PC-3 (cell line): ENCODE results near the gene OR5K1. TPM values are rescaled to one million over a fixed set of nuclear protein-coding genes. Genes with fewer than 3 reads are reported as not detected.

ENCODE experiments used
- ATAC-seq: fragments of 200-7000 bp; cut with Tn5 transposase; 2 replicates; pipeline ENCODE4 v1.9.1; 2020; ENCODE audit warnings: mild to moderate bottlenecking, moderate library complexity
- BruUV-seq: library from RNA; stranded (reverse); fragments of 400-500 nt; replicated peaks from 2 replicates; lab custom pipeline; 2021; lab: Mats Ljungman, UMichigan
- CTCF ChIA-PET: fragments of 300-600 bp; sonication (Branson Sonifier 250); formaldehyde crosslinking; loops from one replicate; lab custom pipeline; 2022; ENCODE audit warnings: antibody characterized with exemption; lab: Charles Lee
- POLR2A ChIA-PET: fragments of 300-600 bp; sonication (Branson Sonifier 250); formaldehyde crosslinking; loops from one replicate; lab custom pipeline; 2022; ENCODE audit warnings: antibody characterized with exemption; ENCODE audit not compliant: unreplicated experiment; lab: Charles Lee
- DNase-seq: peaks from one replicate; pipeline ENCODE4 v3.0.0-alpha.2; 2015
- H2AFZ ChIP-seq: fragments of 300-600 bp; sonication (generic); 2 replicates; pipeline ENCODE4 v1.6.0; 2016; ENCODE audit warnings: antibody characterized with exemption, low read length
- H3F3A ChIP-seq: fragments of 300-600 bp; sonication (generic); one replicate; pipeline ENCODE4 v1.6.0; 2017; ENCODE audit warnings: antibody characterized with exemption, low read length, control low read depth, mild to moderate bottlenecking; ENCODE audit not compliant: unreplicated experiment
- H3K27ac ChIP-seq: fragments of 300-600 bp; sonication (generic); 2 replicates; pipeline ENCODE4 v1.5.1; 2016; ENCODE audit warnings: mild to moderate bottlenecking, low read length
- H3K27me3 ChIP-seq: fragments of 300-600 bp; sonication (generic); 2 replicates; pipeline ENCODE4 v1.6.1; 2016; ENCODE audit warnings: low read length, mixed read lengths
- H3K36me3 ChIP-seq: fragments of 300-600 bp; sonication (generic); 2 replicates; pipeline ENCODE4 v1.6.1; 2016; ENCODE audit warnings: low read depth, mixed run types, low read length, mixed read lengths
- H3K4me1 ChIP-seq: fragments of 300-600 bp; sonication (generic); 2 replicates; pipeline ENCODE4 v1.5.1; 2016; ENCODE audit warnings: low read length; ENCODE audit not compliant: insufficient read depth
- H3K4me2 ChIP-seq: fragments of 300-600 bp; sonication (generic); 2 replicates; pipeline ENCODE4 v1.6.0; 2016; ENCODE audit warnings: low read length
- H3K4me3 ChIP-seq: fragments of 300-600 bp; sonication (generic); 2 replicates; pipeline ENCODE4 v1.5.1; 2016; ENCODE audit warnings: mild to moderate bottlenecking, low read length, mixed read lengths
- H3K79me2 ChIP-seq: fragments of 300-600 bp; sonication (generic); 2 replicates; pipeline ENCODE4 v1.6.1; 2017; ENCODE audit warnings: low read length, mixed read lengths
- H3K9ac ChIP-seq: fragments of 300-600 bp; sonication (generic); 2 replicates; pipeline ENCODE4 v1.6.0; 2016; ENCODE audit warnings: mild to moderate bottlenecking, low read length
- H3K9me2 ChIP-seq: fragments of 300-600 bp; sonication (generic); replicated peaks from 2 replicates; pipeline ENCODE4 v1.6.1; 2016; ENCODE audit warnings: mixed run types, low read length, mixed read lengths
- H3K9me3 ChIP-seq: fragments of 300-600 bp; sonication (generic); 2 replicates; pipeline ENCODE4 v1.6.1; 2016; ENCODE audit warnings: low read length, mixed read lengths
- H4K20me1 ChIP-seq: fragments of 300-600 bp; sonication (generic); 2 replicates; pipeline ENCODE4 v1.6.1; 2016; ENCODE audit warnings: low read length, mixed read lengths
- CTCF ChIP-seq: fragments of 300-600 bp; sonication (generic); conservative IDR thresholded peaks from 2 replicates; pipeline ENCODE4 v1.5.1; 2017; ENCODE audit warnings: antibody characterized with exemption, low read depth, mild to moderate bottlenecking, low read length
- EZH2 ChIP-seq: fragments of 300-600 bp; sonication (generic); IDR thresholded peaks from one replicate; pipeline ENCODE4 v1.6.1; 2017; ENCODE audit warnings: antibody characterized with exemption, mild to moderate bottlenecking, low read length; ENCODE audit not compliant: unreplicated experiment
- EZH2phosphoT487 ChIP-seq: fragments of 300-600 bp; sonication (generic); IDR thresholded peaks from 2 replicates; pipeline ENCODE4 v1.6.1; 2018; ENCODE audit warnings: mild to moderate bottlenecking, antibody characterized with exemption, low read length, borderline replicate concordance
- intact Hi-C: fragments of 100-400 bp; cut with micrococcal nuclease; formaldehyde crosslinking; loops from 2 replicates; pipeline ENCODE4 v1.9.0; 2023
- total RNA-seq: library from RNA; depleted of rRNA; stranded (reverse); fragments of >200 nt; gene quantifications from 2 replicates; pipeline ENCODE4 v1.2.3, GENCODE V29; 2014

OR5K1 gene
- total RNA-seq, 1 experiment from 2014 or later: not detected

- no peaks in the 10 kb centered on the region for H3K9me3 ChIP-seq
- peak overlapping the region; percentile 33 for H3K9ac ChIP-seq
- DNase-seq: peak; percentile 68
- peaks cover 31% of the 10 kb centered on the region for H3K4me1 ChIP-seq
- H3K79me2 ChIP-seq: no peaks in the 10 kb centered on the region
- peak overlapping the region; percentile 77 for H3K27ac ChIP-seq
- no peaks in the 10 kb centered on the region for H4K20me1 ChIP-seq
- peaks cover 11% of the 10 kb centered on the region for H3F3A ChIP-seq
- peak overlapping the region; percentile 63 for H3K4me2 ChIP-seq
- peaks cover 12% of the 10 kb centered on the region; the same call in 1 of the 2 replicates for H3K36me3 ChIP-seq
- intact Hi-C loops: loop anchor here (1.0 to 2.0 kb wide), 2 partner anchors 33 to 474 kb away; no protein-coding TSS in a partner anchor
- POLR2A ChIA-PET: no interaction called here
- no peaks in the 10 kb centered on the region for H3K27me3 ChIP-seq
- no peak overlapping the region for H2AFZ ChIP-seq
- TF ChIP-seq EZH2 (no peak), EZH2phosphoT487 (no peak), CTCF (no peak)
- CTCF ChIA-PET: no interaction called here
- peak overlapping the region; percentile 3; the same call in 1 of the 2 replicates for H3K4me3 ChIP-seq
- no peaks in the 10 kb centered on the region; the same call in 1 of the 2 replicates for H3K9me2 ChIP-seq
- BruUV-seq: no TSS peak
- peak; percentile 76 for ATAC-seq
These were observed 49.6 kb downstream of the OR5K1 start for GRCh38 chr3:98512576-98512975.

GRCh38 chr3:98513091-98513511 lies 50.1 kb downstream of the OR5K1 start:
- TF ChIP-seq CTCF: no peak
- TF ChIP-seq EZH2: no peak
- TF ChIP-seq EZH2phosphoT487: no peak
- peak overlapping the region; percentile 77 for H3K27ac ChIP-seq
- intact Hi-C loops: loop anchor here (1.0 to 2.0 kb wide), 3 partner anchors 9 to 474 kb away; partner anchors contain the start of gene CLDND1
- H3K9me2 ChIP-seq: no peaks in the 10 kb centered on the region; the same call in 1 of the 2 replicates
- 0 out of 2 replicates have a peak, but pooled peaks cover 2% of the 10 kb centered on the region for H4K20me1 ChIP-seq
- H3K4me3 ChIP-seq: peak overlapping the region; percentile 3; the same call in 1 of the 2 replicates
- ChIA-PET POLR2A (interaction anchor here (0.6 to 0.7 kb wide), 2 partner anchors 61 to 71 kb away, joined by 5 read pairs; no protein-coding TSS in a partner anchor), CTCF (interaction anchor here (0.5 kb wide), 1 partner anchor 302 kb away, joined by 3 read pairs; no protein-coding TSS in a partner anchor)
- no peaks in the 10 kb centered on the region for H3K9me3 ChIP-seq
- BruUV-seq: no TSS peak
- peak overlapping the region; percentile 33; the same call in 1 of the 2 replicates for H3K9ac ChIP-seq
- 0 out of 2 replicates have a peak, but pooled peaks cover 1% of the 10 kb centered on the region for H3K79me2 ChIP-seq
- ATAC-seq (peak; percentile 83), DNase-seq (peak; percentile 89)
- H3K36me3 ChIP-seq: peaks cover 17% of the 10 kb centered on the region; the same call in 1 of the 2 replicates
- peaks cover 11% of the 10 kb centered on the region for H3F3A ChIP-seq
- H2AFZ ChIP-seq: no peak overlapping the region
- peak overlapping the region; percentile 63 for H3K4me2 ChIP-seq
- H3K4me1 ChIP-seq: peaks cover 31% of the 10 kb centered on the region
- H3K27me3 ChIP-seq: no peaks in the 10 kb centered on the region

GRCh38 chr3:98513736-98514135 lies 50.7 kb downstream of the OR5K1 start:
- TF ChIP-seq CTCF (no peak), EZH2 (no peak), EZH2phosphoT487 (no peak)
- H2AFZ ChIP-seq: no peak overlapping the region
- H3K4me1 ChIP-seq: peaks cover 31% of the 10 kb centered on the region
- DNase-seq (no peak), ATAC-seq (no peak)
- no peaks in the 10 kb centered on the region; the same call in 1 of the 2 replicates for H3K9me2 ChIP-seq
- no peaks in the 10 kb centered on the region for H3K9me3 ChIP-seq
- POLR2A ChIA-PET: interaction anchor here (0.6 to 0.7 kb wide), 2 partner anchors 62 to 71 kb away, joined by 5 read pairs; no protein-coding TSS in a partner anchor
- no peaks in the 10 kb centered on the region for H3K27me3 ChIP-seq
- H3K36me3 ChIP-seq: peaks cover 23% of the 10 kb centered on the region
- BruUV-seq: no TSS peak
- 0 out of 2 replicates have a peak, but pooled peaks cover 7% of the 10 kb centered on the region for H4K20me1 ChIP-seq
- peaks cover 7% of the 10 kb centered on the region for H3K79me2 ChIP-seq
- H3K9ac ChIP-seq: 0 out of 2 replicates have a peak overlapping the region, but pooled peaks have one; percentile 6
- no peak overlapping the region for H3K4me3 ChIP-seq
- CTCF ChIA-PET: interaction anchor here (0.5 kb wide), 1 partner anchor 301 kb away, joined by 3 read pairs; no protein-coding TSS in a partner anchor
- H3K27ac ChIP-seq: peak overlapping the region; percentile 77
- intact Hi-C loops: loop anchor here (1.0 to 2.0 kb wide), 3 partner anchors 9 to 475 kb away; partner anchors contain the start of gene CLDND1
- H3F3A ChIP-seq: peaks cover 11% of the 10 kb centered on the region
- H3K4me2 ChIP-seq: peak overlapping the region; percentile 63
